K562 (cell line): ENCODE results near the gene FASTK. TPM values are rescaled to one million over a fixed set of nuclear protein-coding genes. Genes with fewer than 3 reads are reported as not detected.

ENCODE experiments used
- CCAR2 ChIP-seq: fragments of 200-400 bp; formaldehyde crosslinking; IDR thresholded peaks from 2 replicates; pipeline ENCODE4 v1.6.1; 2017; ENCODE audit warnings: mild to moderate bottlenecking, low read depth, low read length
- DDX20 ChIP-seq: fragments of 450-650 bp; IDR thresholded peaks from 2 replicates; pipeline ENCODE4 v1.6.1; 2016; ENCODE audit warnings: missing genetic modification characterization, low read depth, mild to moderate bottlenecking, missing compliant biosample characterization, moderate library complexity
- ILF3 ChIP-seq: fragments of 450-650 bp; IDR thresholded peaks from 2 replicates; pipeline ENCODE4 v1.6.1; 2018; ENCODE audit warnings: antibody characterized with exemption, mild to moderate bottlenecking, moderate library complexity, borderline replicate concordance
- MECOM ChIP-seq: fragments of 250-450 bp; sonication (Bioruptor Pico); IDR thresholded peaks from 2 replicates; pipeline ENCODE4 v1.8.0; 2022; ENCODE audit warnings: inconsistent platforms
- NFIC ChIP-seq: fragments of 450-650 bp; IDR thresholded peaks from 2 replicates; pipeline ENCODE4 v1.6.1; 2017; ENCODE audit warnings: mild to moderate bottlenecking, inconsistent platforms
- NFRKB ChIP-seq: fragments of 450-650 bp; IDR thresholded peaks from 2 replicates; pipeline ENCODE4 v1.6.1; 2016; ENCODE audit warnings: low read depth
- NR4A1 ChIP-seq, 2 experiments: fragments of 250-450 bp in 1 of 2; fragments of 450-650 bp in 1 of 2; sonication (Bioruptor Pico) in 1 of 2; IDR thresholded peaks; 2 replicates each; pipeline versions ENCODE4 v1.4.0 to v1.6.1; 2016 to 2020; ENCODE audit warnings: mild to moderate bottlenecking in 2 of 2, missing compliant biosample characterization in 1 of 2, missing genetic modification characterization in 1 of 2, moderate library complexity in 1 of 2
- POLR2A ChIP-seq: fragments of 450-650 bp; conservative IDR thresholded peaks from 2 replicates; pipeline ENCODE4 v1.6.1; 2016
- RAD21 ChIP-seq, 2 experiments: fragments of 250-450 bp in 1 of 2; fragments of 450-650 bp in 1 of 2; sonication (Bioruptor Pico) in 1 of 2; formaldehyde crosslinking in 1 of 2; IDR thresholded peaks in 1 of 2; conservative IDR thresholded peaks in 1 of 2; 2 replicates each; pipeline versions ENCODE4 v1.4.0 to v1.8.0; 2020 to 2022; ENCODE audit warnings: mild to moderate bottlenecking in 2 of 2, moderate library complexity in 1 of 2
- RBBP5 ChIP-seq: fragments of 200-600 bp; sonication (generic); IDR thresholded peaks from 2 replicates; pipeline ENCODE4 v1.6.1; 2012; ENCODE audit warnings: borderline replicate concordance, mild to moderate bottlenecking, low read length, control low read depth, inconsistent platforms; ENCODE audit not compliant: insufficient read depth, poor library complexity, severe bottlenecking
- SNIP1 ChIP-seq: fragments of 450-650 bp; IDR thresholded peaks from 2 replicates; pipeline ENCODE4 v1.7.1; 2017; ENCODE audit warnings: low read depth, mild to moderate bottlenecking
- SREBF1 ChIP-seq: fragments of 150-350 bp; IDR thresholded peaks from 2 replicates; pipeline ENCODE4 v1.6.1; 2014; ENCODE audit warnings: antibody characterized with exemption, low read depth, low read length, borderline replicate concordance
- SRSF9 ChIP-seq: fragments of 200-400 bp; formaldehyde crosslinking; IDR thresholded peaks from 2 replicates; pipeline ENCODE4 v1.6.1; 2017; ENCODE audit warnings: low read depth, low read length, borderline replicate concordance
- ZBTB8A ChIP-seq: fragments of 450-650 bp; IDR thresholded peaks from 2 replicates; pipeline ENCODE4 v1.6.1; 2018; ENCODE audit warnings: mild to moderate bottlenecking, moderate library complexity; ENCODE audit not compliant: partially characterized antibody
- ZBTB9 ChIP-seq: fragments of 450-650 bp; formaldehyde crosslinking; IDR thresholded peaks from 2 replicates; pipeline ENCODE4 v1.4.0; 2020; ENCODE audit warnings: mild to moderate bottlenecking, moderate library complexity
- ZC3H4 ChIP-seq: sonication (generic); formaldehyde crosslinking; IDR thresholded peaks from 2 replicates; pipeline ENCODE4 v1.9.0; 2021; ENCODE audit warnings: missing genetic modification reagents, borderline replicate concordance
- ZNF232 ChIP-seq: sonication (generic); formaldehyde crosslinking; IDR thresholded peaks from 2 replicates; pipeline ENCODE4 v1.8.0; 2022; ENCODE audit warnings: mild to moderate bottlenecking, missing genetic modification reagents
- polyA plus RNA-seq, 8 experiments: library from polyadenylated mRNA; depleted of rRNA in 4 of 8; stranded (reverse) in 5 of 8; unstranded in 3 of 8; fragments of >200 nt; fragmentation: Nextera tagmentation in 2 of 8; fragmentation: Illumina TruSeq in 1 of 8; extraction: Ambion mirVana in 2 of 8; extraction: Trizol in 1 of 8; gene quantifications; 2 replicates each; pipeline versions ENCODE4 v1.2.1 to v1.2.3, GENCODE V29; 2011 to 2014; ENCODE audit warnings: inconsistent platforms in 1 of 8, missing spikeins in 1 of 8
- total RNA-seq, 7 experiments: library from RNA; depleted of rRNA in 6 of 7; stranded (reverse); fragments of >200 nt in 6 of 7; fragmentation: Illumina TruSeq in 2 of 7; extraction: Trizol in 2 of 7; gene quantifications; 2 replicates each; pipeline versions ENCODE4 v1.2.1 to v1.2.3, GENCODE V29; 2011 to 2021; ENCODE audit warnings: low replicate concordance in 1 of 7
- TF ChIP-seq, protein P1 (sequence below): fragments of 250-450 bp; sonication (Bioruptor Pico); IDR thresholded peaks from 2 replicates; pipeline ENCODE4 v1.4.0; 2020; ENCODE audit warnings: mild to moderate bottlenecking, moderate library complexity, borderline replicate concordance
- TF ChIP-seq, protein P2 (sequence below): sonication (generic); formaldehyde crosslinking; IDR thresholded peaks from 2 replicates; pipeline ENCODE4 v1.8.0; 2023; ENCODE audit warnings: mild to moderate bottlenecking, missing genetic modification reagents
- TF ChIP-seq, protein P3 (sequence below): fragments of 450-650 bp; IDR thresholded peaks from 2 replicates; pipeline ENCODE4 v1.7.0; 2016; ENCODE audit warnings: borderline replicate concordance

Gene FASTK
- total and polyA plus RNA-seq, 9 of the 15 experiments (the other 6 are each of a cell fraction or from before 2014, with no cell fraction given): 0.51 to 150 (median 48.2) TPM

DNA sequence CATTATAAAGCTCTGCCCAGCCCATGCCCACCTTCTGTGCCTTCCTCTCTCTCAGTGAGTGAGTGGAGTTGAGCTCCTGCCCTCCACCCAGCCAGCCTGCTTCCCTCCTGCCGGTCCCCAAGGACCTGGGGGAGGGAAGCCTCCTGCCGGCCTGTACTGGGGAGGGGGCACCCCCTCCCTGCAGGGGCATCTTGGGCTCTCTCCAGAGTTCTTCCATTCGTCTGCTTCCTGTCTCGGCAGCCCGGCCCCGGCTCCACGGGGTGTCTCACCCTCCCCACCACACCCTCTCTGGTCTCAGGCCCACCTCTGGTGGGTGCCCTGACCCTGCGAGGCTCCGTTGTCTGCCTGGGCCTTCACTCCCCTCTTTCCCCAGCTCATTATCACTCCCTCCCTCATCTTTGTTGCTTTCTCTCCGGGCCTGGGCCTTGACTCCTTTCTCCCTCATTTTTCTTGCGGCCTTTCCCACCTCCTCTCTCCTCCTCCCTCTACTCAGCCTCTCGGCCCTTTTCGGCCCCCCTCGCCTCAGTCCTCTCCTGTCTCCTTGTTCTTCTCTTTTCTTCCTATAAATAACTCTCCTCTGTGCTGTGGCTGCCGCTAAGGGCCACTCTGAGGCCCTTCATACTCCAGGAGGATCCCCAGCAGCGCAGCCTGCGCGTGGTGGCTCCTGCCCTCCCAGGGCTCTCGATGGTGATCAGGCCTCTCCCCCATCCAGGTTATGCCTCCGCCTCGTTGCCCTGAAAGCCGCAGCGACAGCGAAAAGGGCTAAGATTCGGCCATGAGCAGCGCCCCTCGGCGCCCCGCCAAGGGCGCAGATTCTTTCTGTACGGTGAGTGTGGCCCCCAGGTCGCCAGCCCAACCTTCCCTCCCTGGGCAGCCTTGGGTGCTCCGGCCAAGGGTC, 19.1 kb downstream of the FASTK start (continued):
- peak; percentile 29 for TF ChIP-seq RBBP5
- peak; percentile 29 for TF ChIP-seq NFIC
- TF ChIP-seq, protein P1, sequence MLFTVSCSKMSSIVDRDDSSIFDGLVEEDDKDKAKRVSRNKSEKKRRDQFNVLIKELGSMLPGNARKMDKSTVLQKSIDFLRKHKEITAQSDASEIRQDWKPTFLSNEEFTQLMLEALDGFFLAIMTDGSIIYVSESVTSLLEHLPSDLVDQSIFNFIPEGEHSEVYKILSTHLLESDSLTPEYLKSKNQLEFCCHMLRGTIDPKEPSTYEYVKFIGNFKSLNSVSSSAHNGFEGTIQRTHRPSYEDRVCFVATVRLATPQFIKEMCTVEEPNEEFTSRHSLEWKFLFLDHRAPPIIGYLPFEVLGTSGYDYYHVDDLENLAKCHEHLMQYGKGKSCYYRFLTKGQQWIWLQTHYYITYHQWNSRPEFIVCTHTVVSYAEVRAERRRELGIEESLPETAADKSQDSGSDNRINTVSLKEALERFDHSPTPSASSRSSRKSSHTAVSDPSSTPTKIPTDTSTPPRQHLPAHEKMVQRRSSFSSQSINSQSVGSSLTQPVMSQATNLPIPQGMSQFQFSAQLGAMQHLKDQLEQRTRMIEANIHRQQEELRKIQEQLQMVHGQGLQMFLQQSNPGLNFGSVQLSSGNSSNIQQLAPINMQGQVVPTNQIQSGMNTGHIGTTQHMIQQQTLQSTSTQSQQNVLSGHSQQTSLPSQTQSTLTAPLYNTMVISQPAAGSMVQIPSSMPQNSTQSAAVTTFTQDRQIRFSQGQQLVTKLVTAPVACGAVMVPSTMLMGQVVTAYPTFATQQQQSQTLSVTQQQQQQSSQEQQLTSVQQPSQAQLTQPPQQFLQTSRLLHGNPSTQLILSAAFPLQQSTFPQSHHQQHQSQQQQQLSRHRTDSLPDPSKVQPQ: no peak
- TF ChIP-seq, protein P2, sequence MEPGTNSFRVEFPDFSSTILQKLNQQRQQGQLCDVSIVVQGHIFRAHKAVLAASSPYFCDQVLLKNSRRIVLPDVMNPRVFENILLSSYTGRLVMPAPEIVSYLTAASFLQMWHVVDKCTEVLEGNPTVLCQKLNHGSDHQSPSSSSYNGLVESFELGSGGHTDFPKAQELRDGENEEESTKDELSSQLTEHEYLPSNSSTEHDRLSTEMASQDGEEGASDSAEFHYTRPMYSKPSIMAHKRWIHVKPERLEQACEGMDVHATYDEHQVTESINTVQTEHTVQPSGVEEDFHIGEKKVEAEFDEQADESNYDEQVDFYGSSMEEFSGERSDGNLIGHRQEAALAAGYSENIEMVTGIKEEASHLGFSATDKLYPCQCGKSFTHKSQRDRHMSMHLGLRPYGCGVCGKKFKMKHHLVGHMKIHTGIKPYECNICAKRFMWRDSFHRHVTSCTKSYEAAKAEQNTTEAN: no peak
- TF ChIP-seq, protein P3, sequence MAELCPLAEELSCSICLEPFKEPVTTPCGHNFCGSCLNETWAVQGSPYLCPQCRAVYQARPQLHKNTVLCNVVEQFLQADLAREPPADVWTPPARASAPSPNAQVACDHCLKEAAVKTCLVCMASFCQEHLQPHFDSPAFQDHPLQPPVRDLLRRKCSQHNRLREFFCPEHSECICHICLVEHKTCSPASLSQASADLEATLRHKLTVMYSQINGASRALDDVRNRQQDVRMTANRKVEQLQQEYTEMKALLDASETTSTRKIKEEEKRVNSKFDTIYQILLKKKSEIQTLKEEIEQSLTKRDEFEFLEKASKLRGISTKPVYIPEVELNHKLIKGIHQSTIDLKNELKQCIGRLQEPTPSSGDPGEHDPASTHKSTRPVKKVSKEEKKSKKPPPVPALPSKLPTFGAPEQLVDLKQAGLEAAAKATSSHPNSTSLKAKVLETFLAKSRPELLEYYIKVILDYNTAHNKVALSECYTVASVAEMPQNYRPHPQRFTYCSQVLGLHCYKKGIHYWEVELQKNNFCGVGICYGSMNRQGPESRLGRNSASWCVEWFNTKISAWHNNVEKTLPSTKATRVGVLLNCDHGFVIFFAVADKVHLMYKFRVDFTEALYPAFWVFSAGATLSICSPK: no peak
- TF ChIP-seq CCAR2: no peak
- no peak for TF ChIP-seq ZC3H4
- TF ChIP-seq ZBTB9 (CRISPR knock-in tag): no peak
- TF ChIP-seq ZBTB8A: no peak
- TF ChIP-seq NR4A1 (CRISPR knock-in tag; IDR thresholded peaks at IDR 0.05): no peak
- TF ChIP-seq NR4A1 (tag; IDR thresholded peaks at IDR 0.05): no peak
- no peak for TF ChIP-seq MECOM (CRISPR knock-in tag)
- no peak for TF ChIP-seq SREBF1
- no peak for TF ChIP-seq ZNF232 (CRISPR knock-in tag)
- TF ChIP-seq ILF3: no peak
- TF ChIP-seq SNIP1: no peak
- no peak for TF ChIP-seq NFRKB
- TF ChIP-seq POLR2A: peak; percentile 34; the same call in 1 of the 2 replicates
- TF ChIP-seq RAD21 (CRISPR knock-in tag; conservative IDR thresholded peaks at IDR 0.05 in 1 of 2, IDR thresholded peaks at IDR 0.05 in 1 of 2): no peak; a peak in 1 of 4 replicates
- no peak for TF ChIP-seq DDX20 (tag)
- TF ChIP-seq SRSF9: no peak
